C4-2B (cell line): ENCODE measurements around the gene PNMA6E.
"Not testable (repeated sequence)": the region's sequence is repeated elsewhere in the genome, so short reads cannot be mapped to it uniquely, and the experiment has no call there.

Experiments used
- H3K27ac ChIP-seq: fragments of 450-650 bp; 2 replicates; pipeline ENCODE4 v1.5.1; 2017
- CTCF ChIP-seq: fragments of 450-650 bp; conservative IDR thresholded peaks from 2 replicates; pipeline ENCODE4 v1.5.1; 2017; ENCODE audit warnings: mild to moderate bottlenecking
- ZFX ChIP-seq: fragments of 450-650 bp; IDR thresholded peaks from 2 replicates; pipeline ENCODE4 v1.6.1; 2017

PNMA6E gene

GRCh38 chrX:153387345-153387744, 13.8 kb downstream of the PNMA6E start:
- TF ChIP-seq ZFX (no peak), CTCF (no peak)
- H3K27ac ChIP-seq = no peak overlapping the region

GRCh38 chrX:153386097-153386496, 15.1 kb downstream of the PNMA6E start:
- TF ChIP-seq CTCF (no peak), ZFX (no peak)
- no peak overlapping the region for H3K27ac ChIP-seq

DNA sequence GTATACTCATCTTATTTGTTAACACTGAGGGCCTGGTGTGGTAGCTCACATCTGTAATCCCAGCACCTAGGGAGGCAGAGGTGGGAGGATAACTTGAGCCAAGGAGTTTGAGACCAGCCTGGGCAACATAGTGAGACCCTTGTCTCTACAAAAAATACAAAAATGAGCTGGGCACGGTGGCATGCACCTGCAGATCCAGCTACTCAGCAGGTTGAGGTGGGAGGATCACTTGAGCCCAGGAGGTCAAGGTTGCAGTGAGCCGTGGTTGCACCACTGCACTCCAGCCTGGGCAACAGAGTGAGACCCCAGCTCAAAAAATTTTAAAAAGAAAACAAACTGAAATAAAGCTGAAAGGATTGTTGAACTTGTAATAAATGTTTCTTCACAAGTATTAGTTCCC, 16.2 kb downstream of the PNMA6E start:
- H3K27ac ChIP-seq = not testable (repeated sequence)

DNA sequence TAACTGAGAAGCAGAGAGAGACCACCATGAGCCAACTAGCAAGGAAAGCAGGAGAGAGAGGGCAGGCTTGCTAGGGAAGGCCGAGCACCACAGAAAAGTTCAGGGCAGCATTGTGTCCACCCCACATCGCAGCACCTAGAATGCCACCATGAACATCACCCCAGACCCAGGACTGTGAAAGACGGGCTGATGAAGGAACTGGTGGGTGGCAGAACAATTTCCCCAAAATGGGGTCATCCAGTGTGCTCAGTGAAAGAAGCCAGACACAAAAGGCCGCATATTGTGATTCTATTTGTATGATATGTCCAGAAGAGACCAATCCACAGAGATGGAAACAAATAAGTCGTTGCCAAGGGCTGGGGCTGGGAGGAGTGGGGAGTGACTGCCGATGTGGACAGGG, 16.8 kb downstream of the PNMA6E start:
- no peak overlapping the region for H3K27ac ChIP-seq

DNA sequence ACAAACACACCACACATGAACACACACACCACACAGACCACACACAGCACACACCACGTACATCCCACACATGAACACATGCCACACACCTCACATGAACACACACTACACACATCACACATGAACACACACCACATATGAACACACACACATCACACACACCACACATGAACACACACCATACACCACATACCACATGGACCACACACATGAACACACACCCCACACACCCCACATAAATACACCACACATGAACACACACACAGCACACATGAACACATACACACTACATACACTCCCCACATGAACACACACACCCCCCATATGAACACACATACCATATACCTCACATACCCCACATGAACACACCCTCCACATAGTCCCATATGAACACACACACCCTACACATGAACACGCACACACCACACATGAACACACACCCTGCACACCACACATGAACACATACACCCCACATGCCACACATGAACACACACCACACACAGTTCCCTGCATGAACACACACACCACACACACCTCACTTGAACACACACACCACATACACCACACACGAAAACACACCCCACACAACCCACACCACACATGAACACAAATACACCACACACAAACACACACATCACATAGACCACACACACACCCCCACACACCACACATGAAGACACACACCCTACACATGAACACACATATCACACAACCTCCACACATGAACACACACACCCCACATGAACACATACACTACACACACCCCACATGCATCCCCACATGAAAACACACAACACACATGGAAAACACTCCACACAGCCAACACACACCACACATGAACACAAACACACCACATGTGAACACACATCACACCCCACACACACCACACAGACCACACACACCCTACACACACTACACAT, 18.3 kb downstream of the PNMA6E start:
- no peak for TF ChIP-seq ZFX
- no peak for TF ChIP-seq CTCF
- no peak overlapping the region for H3K27ac ChIP-seq

More for the DNA sequence above, 16.8 kb downstream of the PNMA6E start:
- no peak for TF ChIP-seq ZFX
- no peak for TF ChIP-seq CTCF

DNA sequence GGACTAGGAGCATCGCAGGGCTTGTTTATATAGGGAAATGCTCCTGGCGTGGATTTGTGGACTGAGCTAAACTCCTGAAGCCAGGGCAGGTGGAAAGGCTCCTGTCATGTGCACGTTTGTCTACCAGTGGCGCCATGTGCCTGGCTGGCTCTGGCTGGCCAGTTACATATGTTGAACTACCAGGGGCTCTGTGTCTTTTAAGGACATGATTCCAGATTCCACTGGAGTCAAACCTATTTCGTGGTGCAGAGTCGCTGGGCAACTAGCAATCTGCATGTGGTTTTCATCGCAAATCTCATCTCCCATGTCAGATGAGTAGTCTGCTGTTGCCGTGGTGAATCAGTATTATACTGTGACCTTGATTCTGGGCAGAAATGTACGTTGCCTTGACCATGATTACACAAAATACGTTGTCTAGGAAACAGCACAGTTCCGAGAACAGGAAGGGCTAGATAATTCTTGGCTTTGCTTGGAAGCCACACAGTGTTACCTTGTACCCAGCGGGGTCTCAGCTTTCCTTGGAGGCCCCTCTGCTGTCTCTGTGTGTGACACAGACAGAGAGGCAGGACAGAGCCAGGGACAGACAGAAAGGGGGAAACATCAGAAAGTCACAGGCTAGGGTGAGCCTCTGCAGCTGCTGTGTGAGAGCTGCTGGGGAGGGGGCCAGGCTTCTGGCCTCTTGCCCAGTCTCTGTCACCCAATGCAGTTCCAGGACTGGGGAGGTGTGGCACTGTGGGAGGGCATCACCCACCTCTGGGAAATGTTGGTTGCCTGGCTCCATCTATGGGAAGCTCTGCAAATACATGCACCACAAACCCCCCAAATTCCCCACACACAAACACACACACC, 19.2 kb downstream of the PNMA6E start:
- no peak overlapping the region for H3K27ac ChIP-seq
- TF ChIP-seq ZFX (no peak), CTCF (no peak)

GRCh38 chrX:153380691-153381090, 20.5 kb downstream of the PNMA6E start:
- no peak overlapping the region for H3K27ac ChIP-seq
- TF ChIP-seq CTCF = no peak
- TF ChIP-seq ZFX = no peak
